ENCODE results near the gene SBNO2.
"Not testable (repeated sequence)": the region's sequence is repeated elsewhere in the genome, so short reads cannot be mapped to it uniquely, and the experiment has no call there.

Gene SBNO2

DNA sequence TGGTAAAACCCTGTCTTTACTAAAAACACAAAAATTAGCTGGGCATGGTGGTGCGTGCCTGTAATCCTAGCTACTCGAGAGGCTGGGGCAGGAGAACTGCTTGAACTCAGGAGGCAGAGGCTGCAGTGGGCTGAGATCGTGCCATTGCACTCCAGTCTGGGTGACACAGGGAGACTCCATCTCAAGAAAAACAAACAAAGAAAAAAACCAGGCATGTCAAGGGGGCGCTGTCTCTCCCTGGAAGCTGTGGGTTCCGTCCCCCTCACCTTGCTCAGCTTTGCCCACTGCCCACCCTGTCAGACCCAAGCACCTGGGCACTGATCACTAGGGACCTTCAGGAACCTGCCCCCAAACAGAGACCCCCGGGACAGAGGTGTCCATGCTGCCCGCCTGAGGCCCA lies 45.0 kb downstream of the SBNO2 start:
- intact Hi-C loops (cut with DNase I); DNase-seq: not testable (repeated sequence)

DNA sequence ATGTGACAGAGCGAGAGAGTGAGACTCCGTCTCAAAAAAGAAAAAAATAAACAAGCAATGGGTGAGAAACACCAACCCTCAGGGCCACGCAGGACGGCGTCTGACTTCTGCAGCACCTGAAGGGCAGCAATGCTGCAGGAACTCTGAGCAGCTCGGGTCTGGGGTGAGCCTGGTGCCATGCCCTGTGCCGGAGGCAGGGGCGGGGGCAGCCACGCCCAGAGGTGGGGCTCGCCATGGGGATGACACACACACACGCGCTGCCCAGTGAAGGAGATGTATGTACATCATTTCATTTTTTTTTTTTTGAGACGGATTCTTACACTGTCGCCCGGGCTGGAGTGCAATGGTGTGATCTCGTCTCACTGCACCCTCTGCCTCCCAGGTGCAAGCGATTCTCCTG lies 46.0 kb downstream of the SBNO2 start:
- intact Hi-C loops (cut with DNase I), result no loop called here
- no peak for DNase-seq

DNA sequence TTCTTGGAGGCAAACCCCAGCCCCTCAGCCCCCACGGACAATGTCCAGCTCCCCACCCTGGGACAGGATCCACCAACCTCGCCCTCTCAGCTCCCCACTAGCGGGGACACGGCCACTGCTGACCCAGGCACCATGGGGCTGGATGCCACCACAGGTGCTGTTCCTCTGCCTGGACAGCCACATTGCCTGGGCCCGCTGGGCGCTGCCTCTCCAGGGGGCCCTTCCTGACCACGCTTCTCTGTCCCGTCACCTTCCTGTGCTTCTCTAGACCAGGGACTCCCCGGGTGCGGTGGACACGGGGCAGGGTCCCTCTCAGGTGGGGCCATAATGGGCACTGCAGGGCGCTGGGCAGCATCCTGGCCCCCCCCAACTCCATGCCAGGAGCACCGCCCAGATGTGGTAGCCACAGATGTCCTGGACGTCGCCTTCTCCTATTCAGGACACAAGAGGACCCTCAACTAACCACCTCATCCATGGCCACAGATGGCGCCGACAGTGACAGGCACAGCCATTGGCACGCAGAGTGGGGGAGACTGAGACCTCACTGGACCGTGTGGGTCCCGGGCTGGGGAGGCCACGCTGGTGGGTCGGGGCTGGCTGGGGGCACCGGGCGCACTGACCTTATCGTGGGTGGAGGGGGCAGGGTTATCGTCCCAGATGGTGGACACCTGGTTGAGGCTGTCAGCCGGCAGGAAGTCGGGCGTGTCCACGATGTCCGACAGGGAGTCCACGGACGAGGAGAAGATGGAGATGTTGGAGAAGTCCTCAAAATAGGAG lies 46.9 kb downstream of the SBNO2 start:
- intact Hi-C loops (cut with DNase I), result no loop called here
- no peak for DNase-seq

DNA sequence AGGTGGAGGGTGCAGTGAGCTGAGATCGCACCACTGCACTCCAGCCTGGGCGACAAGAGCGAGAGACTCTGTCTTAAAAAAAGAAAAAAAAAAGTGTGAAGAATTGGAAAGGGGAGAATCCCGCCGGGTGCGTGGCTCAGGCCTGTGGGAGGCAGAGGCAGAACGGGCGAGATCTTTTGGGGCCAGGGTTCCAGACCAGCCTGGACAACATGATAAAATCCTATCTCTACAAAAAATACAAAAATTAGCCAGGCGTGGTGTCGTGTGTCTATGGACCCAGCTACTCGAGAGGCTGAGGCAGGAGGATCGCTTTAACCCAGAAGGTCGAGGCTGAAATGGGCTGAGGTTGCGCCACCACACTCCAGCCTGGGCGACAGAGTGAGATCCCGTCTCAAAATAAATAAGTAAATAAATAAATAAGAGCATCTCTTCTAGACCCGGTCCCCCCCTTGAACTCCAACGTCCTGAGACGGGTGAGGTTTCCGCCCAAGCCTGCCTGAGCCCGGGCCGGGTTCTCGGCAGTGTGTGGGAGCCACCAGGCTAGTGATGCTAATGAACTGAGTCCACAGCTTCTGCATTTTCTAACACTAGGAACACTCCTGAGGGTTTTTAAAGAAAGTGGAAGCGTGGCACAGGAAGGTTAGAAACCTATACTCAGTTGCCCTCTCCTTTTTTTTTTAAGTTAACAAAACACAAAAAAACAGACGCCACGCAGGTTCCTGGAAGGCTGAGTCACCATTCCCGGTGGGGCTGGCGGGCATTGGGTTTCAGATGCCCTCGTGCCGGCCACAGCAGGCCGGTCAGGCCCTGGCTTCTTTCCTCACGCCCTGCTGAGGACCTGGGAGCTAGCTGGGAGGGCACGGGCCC lies 48.2 kb downstream of the SBNO2 start:
- DNase-seq, result no peak
- intact Hi-C loops (cut with DNase I), result no loop called here

DNA sequence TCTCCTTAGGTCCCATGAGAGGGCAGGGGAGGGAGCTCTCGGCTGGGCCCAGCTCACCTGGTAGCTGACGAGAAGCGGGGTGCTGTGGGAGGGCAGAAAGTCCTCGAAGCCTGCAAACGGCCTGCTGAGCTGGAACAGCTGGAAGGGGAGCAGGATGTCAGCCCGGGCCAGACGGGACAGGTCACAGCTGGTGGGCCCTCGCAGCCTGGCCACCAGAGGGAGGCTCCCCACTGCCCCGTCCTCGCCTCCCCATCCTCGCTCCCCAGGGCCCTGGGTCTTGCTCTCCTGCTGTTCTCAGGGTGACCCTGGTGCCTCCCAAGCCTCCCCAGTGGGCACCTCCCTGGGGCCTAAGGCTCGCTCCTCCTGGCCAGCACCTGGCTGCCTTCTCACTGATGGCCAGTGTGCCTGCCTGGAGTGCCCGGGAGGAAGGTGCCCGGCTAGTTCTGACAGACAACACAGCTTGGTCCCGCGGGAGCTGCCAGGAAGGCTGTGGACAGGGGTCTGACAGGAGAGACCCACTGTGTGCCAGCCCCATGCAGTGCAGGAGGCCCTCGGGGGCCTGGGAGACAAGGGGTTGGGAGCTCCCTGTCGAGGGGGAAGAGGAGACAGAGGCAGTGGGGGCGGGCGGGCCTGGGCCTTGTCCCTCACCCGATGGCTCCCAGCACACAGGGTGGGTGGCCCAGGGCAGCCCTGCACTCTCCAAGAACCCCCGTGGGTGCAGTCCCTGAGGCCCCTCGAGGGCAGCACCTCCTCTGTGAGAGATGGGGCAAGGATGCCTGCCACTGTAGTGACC lies 50.0 kb downstream of the SBNO2 start:
- no peak for DNase-seq
- intact Hi-C loops (cut with DNase I), result no loop called here

DNA sequence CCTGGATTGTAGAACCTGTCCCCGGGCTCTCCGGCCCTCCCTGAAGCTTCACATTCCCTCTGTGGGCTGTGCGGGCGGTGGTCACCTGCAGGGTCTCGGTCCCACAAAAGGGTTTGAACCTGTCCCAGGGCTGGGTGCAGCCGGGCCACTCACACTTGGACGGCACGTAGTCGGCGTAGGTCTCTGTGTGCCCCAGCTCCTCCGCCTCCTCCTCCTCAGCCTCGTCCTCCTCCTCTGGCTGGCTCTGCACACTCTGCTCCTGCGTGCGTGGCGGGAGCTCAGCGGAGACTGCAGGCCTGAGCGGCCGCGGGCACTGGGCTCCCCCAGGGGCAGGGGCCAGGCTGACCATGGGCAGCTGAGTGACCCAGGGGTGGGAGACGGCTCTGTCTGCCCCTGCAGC lies 50.7 kb downstream of the SBNO2 start:
- intact Hi-C loops (cut with DNase I), result no loop called here
- DNase-seq, result no peak

DNA sequence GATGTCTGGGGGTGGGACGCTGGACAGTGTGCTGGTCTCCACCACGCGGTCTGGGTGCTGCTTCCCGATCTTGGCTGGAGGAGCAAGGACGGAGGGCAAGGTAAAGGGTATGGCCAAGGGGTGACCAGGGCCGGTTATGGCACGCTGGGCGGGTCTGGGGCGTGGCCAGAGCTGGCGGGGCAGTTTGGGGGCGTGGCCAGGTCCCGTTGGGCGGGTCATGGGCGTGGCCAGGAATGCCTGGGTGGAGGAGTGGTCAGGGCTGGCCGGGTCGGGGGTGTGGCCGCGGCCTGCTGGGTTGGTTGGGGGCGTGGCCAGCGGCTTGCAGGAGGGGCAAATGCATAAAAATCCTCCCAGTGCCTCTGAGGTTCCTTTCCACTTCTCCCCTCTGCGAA lies 51.1 kb downstream of the SBNO2 start:
- no peak for DNase-seq
- intact Hi-C loops (cut with DNase I), result no loop called here

DNA sequence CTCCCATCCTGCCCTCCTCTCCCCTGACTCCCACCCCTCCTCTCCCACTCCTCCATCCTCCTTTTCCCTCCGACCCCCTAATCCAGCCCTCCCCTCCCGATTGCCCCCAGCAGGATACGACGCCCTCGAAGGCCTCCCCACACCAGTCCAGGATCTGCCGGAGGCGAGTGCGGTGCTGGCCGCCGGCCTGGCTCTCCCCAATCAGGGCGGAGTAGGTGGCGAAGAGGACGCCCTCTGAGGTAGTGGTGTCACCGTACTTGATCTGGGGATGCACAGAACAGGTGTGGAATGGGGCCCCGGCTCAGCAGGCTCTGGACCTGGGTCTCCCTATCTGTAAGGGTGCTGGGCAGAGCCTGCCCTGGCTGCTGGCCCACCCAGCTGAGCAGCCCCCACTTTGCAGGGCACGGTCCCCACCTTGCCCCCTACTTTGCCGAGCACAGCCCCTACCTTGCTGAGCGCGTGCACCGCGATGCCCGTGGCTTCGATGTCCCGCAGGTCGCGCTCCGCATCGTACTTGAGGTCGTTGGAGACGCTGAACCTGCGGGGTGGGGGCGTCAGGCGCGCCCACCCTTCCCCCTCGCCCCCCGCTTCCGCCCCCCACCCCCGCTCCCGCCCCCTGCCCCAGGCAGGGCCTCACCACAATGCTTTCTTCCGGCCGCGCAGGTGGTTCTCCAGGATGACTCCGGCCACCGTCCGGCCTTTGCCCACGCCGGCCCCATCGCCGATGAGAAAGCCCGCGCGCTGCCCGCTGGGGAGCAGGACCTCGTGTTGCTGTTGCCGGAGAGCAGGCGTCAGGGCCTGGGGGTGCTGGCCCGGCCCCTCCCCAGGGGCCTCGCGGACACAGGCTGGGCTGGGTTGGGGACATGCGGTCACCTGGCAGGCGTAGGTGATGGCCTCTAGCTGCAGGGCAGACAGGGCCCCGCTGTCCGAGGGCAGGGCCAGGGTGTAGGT lies 51.8 kb downstream of the SBNO2 start:
- intact Hi-C loops (cut with DNase I), result no loop called here
- DNase-seq, result no peak

DNA sequence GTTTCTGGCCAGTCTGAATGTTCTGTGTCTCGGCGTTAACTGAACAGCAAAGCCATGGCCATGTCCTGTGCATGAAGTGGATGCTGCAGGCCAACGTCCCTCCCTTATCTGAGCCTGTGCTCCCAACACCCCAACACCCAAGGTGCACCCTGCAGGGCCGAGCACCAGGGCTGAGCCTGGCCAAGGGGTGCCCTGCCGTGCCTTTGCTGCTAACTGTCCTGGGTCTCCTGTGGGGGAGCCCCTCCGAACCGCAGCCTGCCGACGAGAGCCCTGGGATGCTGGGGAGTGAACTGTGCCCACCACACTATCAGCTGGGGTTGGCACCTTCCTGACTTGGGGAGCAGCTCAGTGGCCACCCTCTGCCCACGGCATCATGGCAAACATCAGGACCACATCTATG lies 52.7 kb downstream of the SBNO2 start:
- intact Hi-C loops (cut with DNase I), result no loop called here

DNA sequence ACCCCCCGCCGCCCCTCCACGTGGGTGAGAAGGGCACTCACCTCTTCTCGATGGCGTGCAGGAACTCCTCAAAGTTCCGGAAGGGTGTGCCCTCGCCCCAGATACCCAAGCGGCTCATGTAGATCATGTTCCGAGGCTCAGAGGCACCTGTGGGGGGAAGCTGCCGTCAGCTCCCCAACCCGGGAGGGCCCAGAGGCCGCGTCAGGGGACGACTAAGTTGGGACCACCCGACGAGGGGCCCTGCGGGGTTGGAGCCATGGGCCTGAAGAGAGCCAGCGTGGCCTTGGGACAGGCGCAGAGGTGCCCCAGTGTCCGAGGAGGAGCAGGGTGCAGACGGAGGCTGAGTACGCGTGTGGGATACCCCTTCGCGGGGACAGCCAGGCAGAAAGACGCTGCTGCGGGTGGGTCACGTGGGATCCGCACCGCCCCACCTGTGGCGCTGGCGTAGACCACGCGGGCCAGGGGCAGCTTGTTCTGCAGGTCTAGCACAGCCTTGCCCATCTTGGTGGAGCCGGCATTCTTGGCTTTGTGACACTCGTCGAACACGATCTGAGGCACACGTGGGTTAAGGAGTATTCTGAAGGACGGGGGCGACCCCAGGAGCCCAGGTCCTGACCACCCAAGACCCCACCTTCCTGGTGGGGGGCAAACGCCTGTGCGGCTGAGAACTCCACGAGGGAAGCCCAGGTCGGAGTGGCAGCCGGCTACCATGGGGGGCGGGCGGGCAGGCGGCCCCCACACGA lies 54.4 kb downstream of the SBNO2 start:
- DNase-seq, result no peak
- intact Hi-C loops (cut with DNase I), result no loop called here

More for the DNA sequence above, 52.7 kb downstream of the SBNO2 start:
- no peak for DNase-seq

DNA sequence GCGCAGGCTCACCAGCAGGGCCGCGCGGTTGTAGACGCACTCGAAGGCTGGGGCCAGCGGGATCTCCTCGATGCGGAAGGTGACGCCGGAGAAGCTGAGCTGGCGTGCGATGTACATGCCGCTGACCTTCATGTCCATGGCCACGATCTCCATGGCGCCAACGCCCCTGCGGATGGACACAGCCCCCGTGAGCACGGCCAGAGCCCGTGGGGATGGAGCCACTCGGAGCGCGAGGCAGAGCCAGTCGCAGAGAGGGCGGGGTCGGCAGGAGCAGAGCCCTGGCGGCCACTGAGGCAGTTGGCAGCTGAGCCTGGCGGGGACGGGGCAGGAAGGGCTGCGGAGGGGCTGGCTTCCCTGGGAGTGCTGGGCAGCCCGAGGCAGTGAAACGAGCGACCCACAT lies 55.1 kb downstream of the SBNO2 start:
- DNase-seq, result no peak
- intact Hi-C loops (cut with DNase I), result no loop called here

DNA sequence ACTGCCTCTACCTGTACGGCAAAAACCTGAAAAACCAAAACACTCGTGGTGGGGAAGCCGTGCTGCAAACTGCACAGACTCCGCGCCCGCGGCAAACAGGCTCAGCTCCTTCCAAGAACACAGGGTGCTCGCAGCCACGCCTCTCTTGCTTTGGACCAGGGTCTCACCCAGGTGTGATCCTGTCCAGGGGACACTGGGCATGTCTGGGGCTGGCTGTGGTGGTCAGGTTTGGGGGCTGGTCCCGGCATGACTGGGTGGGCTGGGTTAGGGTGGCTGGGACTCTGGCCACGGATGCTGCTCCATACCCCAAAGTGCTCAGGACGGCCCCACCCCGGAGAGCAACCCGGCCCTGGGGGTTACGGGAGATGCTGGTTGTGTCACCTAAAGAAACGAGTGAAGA lies 56.4 kb downstream of the SBNO2 start:
- intact Hi-C loops (cut with DNase I), result no loop called here

DNA sequence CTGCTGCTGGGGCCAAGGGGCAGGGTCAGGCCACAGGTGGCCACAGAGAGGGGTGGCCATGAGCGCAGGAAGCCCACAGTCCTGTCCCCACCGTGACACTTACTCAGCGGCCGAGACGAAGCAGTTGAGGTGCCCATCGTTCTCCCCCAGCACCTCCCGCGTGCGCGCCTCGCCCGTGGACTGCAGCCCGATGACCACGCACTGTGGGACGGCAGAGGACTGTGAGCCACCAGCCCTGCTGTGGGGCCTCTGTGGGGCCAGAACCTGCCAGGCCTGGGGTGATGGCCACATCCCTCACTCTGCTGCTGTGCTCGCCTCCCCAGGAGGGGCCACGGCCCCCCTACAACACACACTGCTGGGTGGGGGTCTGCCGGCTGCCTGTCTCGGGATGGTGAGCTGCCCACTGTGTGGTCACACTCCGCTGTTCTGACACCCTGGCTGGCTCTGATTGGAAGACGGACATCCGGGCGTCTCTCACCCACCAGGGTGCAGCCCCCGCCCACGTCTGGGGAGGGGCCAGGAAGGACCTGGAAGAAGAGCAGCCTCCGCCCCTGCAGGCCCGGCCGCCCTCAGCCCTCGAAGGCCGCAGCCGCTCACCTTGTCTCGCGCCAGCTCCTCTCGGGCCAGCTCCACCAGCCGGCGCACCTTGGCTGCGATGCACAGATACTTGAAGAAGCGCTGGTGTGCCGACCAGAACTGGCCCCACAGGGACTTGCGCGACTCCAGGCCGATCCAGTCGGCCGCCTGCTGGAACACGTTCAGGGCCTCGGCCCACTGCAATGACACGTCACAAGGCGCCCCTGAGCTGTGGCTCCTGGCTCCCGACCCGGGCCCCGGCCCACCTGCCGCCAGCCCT lies 57.1 kb downstream of the SBNO2 start:
- DNase-seq, result no peak
- intact Hi-C loops (cut with DNase I), result no loop called here

More for the DNA sequence above, 56.4 kb downstream of the SBNO2 start:
- no peak for DNase-seq

DNA sequence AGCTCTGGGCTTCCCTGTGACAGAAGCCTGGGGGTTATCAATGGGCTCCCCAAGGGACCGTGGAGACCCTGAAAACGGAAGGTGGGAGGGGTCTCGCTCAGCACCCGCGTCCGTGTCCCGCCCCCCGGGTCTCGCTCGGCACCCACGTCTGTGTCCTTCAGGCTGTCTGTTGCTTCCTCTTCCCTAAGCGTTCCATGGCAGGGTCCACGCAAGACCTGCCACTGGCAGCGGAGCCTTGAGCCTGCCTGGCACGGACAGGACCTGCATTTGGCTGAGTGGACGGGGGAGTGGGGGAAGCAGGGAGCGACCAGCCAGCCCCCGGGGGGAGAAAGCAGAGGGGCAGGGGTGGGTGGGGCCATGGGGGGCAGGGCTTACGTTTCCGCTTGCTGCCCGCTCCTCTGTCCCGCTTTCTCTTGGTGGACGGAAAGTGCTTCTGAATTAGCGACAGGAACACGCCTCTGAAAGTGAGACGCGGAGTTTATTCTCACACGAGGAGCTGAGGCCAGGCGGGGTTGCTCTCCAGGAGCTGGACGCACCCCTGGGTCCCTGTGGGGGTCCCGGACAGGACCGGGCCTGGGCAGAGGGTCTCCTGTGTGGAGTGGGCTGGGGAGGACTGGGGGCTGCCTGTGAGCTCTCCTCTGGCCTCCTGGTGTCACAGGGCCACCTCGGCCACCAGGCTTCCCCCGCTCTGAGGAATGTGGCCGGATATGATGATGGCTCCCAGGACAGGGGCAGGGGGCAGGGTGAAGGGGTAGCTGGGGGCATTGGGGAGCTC lies 58.2 kb downstream of the SBNO2 start:
- no peak for DNase-seq
- intact Hi-C loops (cut with DNase I), result no loop called here

DNA sequence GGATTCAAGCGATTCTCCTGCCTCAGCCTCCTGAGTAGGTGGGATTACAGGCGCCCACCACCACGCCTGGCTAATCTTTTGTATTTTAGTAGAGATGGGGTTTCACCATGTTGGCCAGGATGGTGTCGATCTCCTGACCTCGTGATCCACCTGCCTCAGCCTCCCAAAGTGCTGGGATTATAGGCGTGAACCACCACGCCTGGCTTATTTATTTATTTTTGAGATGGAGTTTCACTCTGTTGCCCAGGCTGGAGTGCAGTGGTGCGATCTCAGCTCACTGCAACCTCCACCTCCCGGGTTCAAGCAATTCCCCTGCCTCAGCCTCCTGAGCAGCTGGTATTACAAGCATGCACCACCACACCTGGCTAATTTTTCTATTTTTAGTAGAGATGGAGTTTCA lies 59.3 kb downstream of the SBNO2 start:
- intact Hi-C loops (cut with DNase I), result loop anchor here (5.0 kb wide), 1 partner anchor 78 kb away; no protein-coding TSS in a partner anchor
- DNase-seq, result not testable (repeated sequence)

DNA sequence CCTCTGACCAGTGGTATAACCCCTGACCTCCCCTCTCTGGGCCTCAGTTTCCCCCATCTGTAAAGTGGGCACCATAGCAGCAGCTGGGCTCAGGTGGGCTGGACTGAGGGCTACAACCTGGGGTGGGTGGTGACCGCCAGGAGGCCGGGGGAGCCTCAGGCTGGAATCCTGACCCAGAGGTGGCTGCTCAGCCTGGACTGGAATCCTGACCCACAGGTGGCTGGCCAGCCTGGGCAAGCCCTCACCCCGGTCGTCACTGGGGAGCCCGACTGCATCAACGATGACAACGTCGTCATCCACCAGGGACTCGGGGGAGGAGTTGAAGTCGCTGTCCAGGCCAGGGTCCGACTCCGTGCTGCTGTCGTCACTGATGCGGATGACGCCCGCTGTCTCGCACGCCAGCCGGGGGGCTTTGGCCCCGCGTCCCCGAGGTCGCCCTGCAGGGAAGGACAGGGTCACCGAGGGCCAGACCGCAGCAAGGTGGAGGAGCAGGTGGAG lies 60.0 kb downstream of the SBNO2 start:
- DNase-seq, result no peak
- intact Hi-C loops (cut with DNase I), result loop anchor here (5.0 kb wide), 1 partner anchor 78 kb away; no protein-coding TSS in a partner anchor
